CD8-positive, alpha-beta memory T cell (primary cell): ENCODE measurements around the gene SIGMAR1. TPM values are rescaled to one million over a fixed set of nuclear protein-coding genes. Genes with fewer than 3 reads are reported as not detected.

Experiments
- CTCF ChIA-PET: fragments of 350-600 bp; sonication (Branson Sonifier 250); formaldehyde crosslinking; loops from one replicate; lab custom pipeline; 2021; ENCODE audit warnings: antibody characterized with exemption; lab: Charles Lee
- POLR2A ChIA-PET: fragments of 350-600 bp; sonication (Branson Sonifier 250); formaldehyde crosslinking; loops from one replicate; lab custom pipeline; 2021; ENCODE audit warnings: antibody characterized with exemption; lab: Charles Lee
- DNase-seq, 5 donors: peaks; one replicate each; pipeline versions ENCODE4 v3.0.0 to v3.0.0-alpha.2; 2020 to 2022; ENCODE audit warnings: mixed read lengths in 1 of 5
- H3K27ac ChIP-seq: one replicate; pipeline ENCODE4 v1.7.0; 2013; ENCODE audit warnings: low read depth, mild to moderate bottlenecking, low read length, moderate library complexity
- H3K27me3 ChIP-seq: 2 replicates; pipeline ENCODE4 v1.7.0; 2013; ENCODE audit warnings: low read length, mild to moderate bottlenecking; ENCODE audit not compliant: insufficient read depth, poor library complexity, severe bottlenecking
- H3K36me3 ChIP-seq: 2 replicates; pipeline ENCODE4 v1.7.0; 2013; ENCODE audit warnings: mild to moderate bottlenecking, low read length, moderate library complexity; ENCODE audit not compliant: insufficient read depth
- H3K4me1 ChIP-seq: 2 replicates; pipeline ENCODE4 v1.7.0; 2013; ENCODE audit warnings: mild to moderate bottlenecking, low read length, moderate library complexity; ENCODE audit not compliant: insufficient read depth
- H3K4me3 ChIP-seq: 2 replicates; pipeline ENCODE4 v1.7.0; 2013; ENCODE audit warnings: mild to moderate bottlenecking, low read length
- H3K9me3 ChIP-seq: 2 replicates; pipeline ENCODE4 v1.7.0; 2013; ENCODE audit warnings: mild to moderate bottlenecking, low read length
- H3K27ac Mint-ChIP-seq, 8 donors: one replicate each; pipeline ENCODE4 v1.8.0; 2020 to 2021; ENCODE audit warnings: mixed read lengths in 8 of 8, mild to moderate bottlenecking in 6 of 8, inconsistent platforms in 3 of 8, moderate library complexity in 3 of 8
- H3K27me3 Mint-ChIP-seq, 2 donors: one replicate each; pipeline ENCODE4 v1.8.0; 2020 to 2021; ENCODE audit warnings: mixed read lengths in 2 of 2, mild to moderate bottlenecking in 1 of 2, moderate library complexity in 1 of 2
- H3K36me3 Mint-ChIP-seq, 3 donors: one replicate each; pipeline ENCODE4 v1.8.0; 2020 to 2021; ENCODE audit warnings: mixed read lengths in 3 of 3, inconsistent platforms in 1 of 3, mild to moderate bottlenecking in 1 of 3
- H3K4me1 Mint-ChIP-seq, 3 donors: one replicate each; pipeline ENCODE4 v1.8.0; 2020 to 2021; ENCODE audit warnings: mixed read lengths in 3 of 3, inconsistent platforms in 1 of 3, mild to moderate bottlenecking in 1 of 3
- H3K4me3 Mint-ChIP-seq, 7 donors: one replicate each; pipeline ENCODE4 v1.8.0; 2020 to 2021; ENCODE audit warnings: mixed read lengths in 7 of 7, mild to moderate bottlenecking in 6 of 7, moderate library complexity in 4 of 7, inconsistent platforms in 2 of 7
- H3K9me3 Mint-ChIP-seq, 5 donors: one replicate each; pipeline ENCODE4 v1.8.0; 2020 to 2022; ENCODE audit warnings: mixed read lengths in 5 of 5, mild to moderate bottlenecking in 3 of 5, moderate library complexity in 2 of 5, inconsistent platforms in 1 of 5
- polyA plus RNA-seq: library from polyadenylated mRNA; unstranded; fragments of 300-500 nt; fragmentation: Illumina TruSeq; gene quantifications from one replicate; pipeline ENCODE4 v1.2.3, GENCODE V29; 2021
- total RNA-seq, 2 experiments: library from RNA; stranded (reverse); gene quantifications; one replicate each; pipeline ENCODE4 v1.2.3, GENCODE V29; 2021

The SIGMAR1 gene
- total and polyA plus RNA-seq, 3 experiments from 2014 or later, result 95.4 to 141 (median 138) TPM

DNA sequence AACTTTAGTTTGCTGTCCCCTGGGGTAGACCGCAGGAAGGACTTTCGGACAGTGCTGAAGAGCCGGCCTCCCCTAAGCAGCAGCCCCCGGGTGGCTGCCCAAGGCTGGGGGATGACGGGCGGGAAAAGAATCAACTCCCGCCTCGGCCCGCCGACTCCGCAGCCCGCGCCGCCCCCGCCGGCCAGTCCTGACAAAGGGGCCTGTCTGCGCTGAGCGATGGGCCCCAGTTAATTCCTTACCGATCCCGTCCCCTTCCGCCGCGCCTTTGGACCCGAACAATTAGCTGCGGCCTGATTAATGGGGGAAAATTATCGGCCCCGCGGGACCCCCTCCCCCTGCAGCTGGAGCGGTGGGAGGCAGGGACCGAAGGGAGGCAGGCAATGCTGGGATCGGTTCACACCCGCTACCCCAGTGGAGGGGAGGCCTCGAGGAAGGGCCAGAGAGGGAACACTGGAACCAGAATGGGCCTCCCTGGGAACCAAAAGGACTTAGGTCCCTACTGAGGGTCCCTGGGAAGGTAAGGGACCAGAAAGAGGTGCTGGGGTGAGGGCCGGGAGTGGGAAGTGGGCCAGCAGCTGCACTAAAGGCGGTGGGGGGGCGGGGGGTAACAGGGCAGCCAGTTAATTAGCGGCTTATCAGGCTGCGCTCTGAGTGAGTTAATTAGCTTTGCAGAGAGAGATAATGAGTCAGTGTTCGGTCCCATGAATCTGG is 13.0 kb downstream of the SIGMAR1 start:
- DNase-seq, result no peak
- H3K4me3 Mint-ChIP-seq, result no peak overlapping the region
- no peaks in the 10 kb centered on the region for H3K9me3 ChIP-seq
- POLR2A ChIA-PET, result no interaction called here
- peaks cover 59% of the 10 kb centered on the region for H3K27me3 ChIP-seq
- H3K4me1 Mint-ChIP-seq, result peaks cover 29 to 41% (median 32%) of the 10 kb centered on the region in 3 donors
- H3K27me3 Mint-ChIP-seq, result peaks cover 60 to 66% of the 10 kb centered on the region in 2 donors
- H3K27ac Mint-ChIP-seq, result no peak overlapping the region
- H3K4me3 ChIP-seq, result no peak overlapping the region
- peaks cover 0 to 9% (median 0%) of the 10 kb centered on the region in 3 donors for H3K36me3 Mint-ChIP-seq
- H3K4me1 ChIP-seq, result peaks cover 26% of the 10 kb centered on the region
- H3K9me3 Mint-ChIP-seq, result no peaks in the 10 kb centered on the region
- no peak overlapping the region for H3K27ac ChIP-seq
- CTCF ChIA-PET, result interaction anchor here (1.5 to 7.6 kb wide), 2 partner anchors 11 to 12 kb away, joined by 4 to 97 read pairs; partner anchors contain the start of genes RPP25L and SIGMAR1
- H3K36me3 ChIP-seq, result no peaks in the 10 kb centered on the region

DNA sequence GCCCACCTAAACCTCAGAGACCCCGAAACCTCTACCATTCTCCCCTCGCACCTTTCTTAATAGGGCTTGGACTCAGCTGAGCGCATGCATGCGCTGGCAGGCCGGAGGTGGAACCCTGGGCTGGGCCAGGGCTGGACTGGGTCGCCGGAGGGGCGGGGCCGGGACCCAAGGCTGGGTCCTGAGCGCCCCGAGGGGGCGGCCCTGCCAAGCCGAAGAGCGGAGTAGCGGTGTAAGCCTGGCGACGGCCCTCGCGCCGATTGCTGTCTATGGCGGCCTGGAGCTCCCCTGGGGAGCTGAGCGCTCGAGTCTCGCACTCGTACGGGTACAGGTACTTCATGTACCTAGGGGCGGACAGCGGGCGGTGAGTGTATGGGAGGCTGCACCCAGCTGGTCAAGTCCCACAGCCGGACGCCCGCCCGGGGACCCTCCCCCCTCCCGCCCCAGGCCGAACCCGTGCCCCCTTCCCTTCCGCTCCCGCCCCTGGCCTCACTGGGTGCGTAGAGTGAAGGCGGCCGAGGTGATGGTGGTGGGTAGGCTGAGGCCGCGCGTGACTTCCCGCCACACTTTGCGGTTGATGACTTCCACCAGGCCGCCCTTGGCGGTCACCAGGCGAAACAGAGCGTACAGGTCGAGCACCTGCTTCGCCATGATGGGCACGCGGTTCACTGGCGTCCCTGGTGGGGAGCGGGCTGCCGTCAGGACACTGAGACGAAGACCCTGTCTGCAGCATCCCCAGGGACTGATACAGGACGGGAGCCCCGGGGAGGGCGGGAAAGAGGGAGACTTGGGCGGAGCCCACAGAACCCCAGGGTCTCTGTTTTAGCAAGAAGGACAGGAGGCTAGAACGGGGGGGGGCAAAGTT is 14.0 kb downstream of the SIGMAR1 start:
- DNase-seq, result no peak

DNA sequence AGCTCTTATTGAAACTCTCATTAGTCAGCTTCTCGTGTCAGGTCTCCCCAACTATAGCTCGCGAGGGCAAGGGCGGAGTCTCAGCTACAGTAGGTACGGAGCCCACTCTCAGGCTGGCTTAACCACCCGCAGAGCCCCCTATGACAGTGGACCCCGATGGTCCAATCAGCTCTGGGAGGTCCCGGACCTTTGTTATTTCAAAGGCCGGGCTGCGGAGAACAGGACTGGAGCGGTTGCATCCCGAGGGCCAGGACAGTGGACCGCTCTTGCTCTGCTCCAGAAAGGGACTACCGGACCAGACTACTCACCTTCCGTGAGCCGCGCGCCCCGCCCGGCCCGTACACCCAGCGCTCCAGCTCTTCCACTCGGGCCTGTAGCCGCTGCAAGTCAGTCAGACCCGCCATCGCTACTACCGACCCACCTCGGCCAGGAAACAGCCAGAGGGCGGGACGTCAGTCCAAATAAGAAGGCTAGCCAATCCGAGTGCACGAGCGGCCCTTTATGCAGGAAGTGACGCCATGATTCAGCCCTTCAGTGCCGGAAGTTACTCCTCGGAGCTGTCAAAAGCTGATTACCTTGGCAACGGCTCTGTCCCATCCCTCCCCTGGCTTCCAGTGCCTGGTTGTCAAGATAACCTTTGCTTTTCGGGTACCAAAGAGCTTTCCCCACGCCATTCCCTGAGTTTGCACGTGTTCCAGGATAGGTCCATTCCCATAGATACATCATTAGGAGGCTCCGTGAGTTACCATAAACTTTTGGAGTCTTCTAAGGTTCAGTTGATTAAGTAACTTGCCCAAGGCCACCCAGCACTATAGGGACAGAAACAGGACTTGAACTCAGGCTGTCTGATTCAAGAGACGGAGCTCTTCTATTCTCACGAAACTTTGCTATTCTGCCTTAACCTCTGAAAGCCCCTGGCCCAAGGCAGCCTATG is 17.3 kb downstream of the SIGMAR1 start, which contains the start of gene DCTN3:
TSS of gene DCTN3 (minus strand) at position 435 of the 934 bp plus-strand sequence. CDS start at position 404, 31 bp downstream.
- peaks cover 30 to 31% of the 10 kb centered on the region in 2 donors for H3K27me3 Mint-ChIP-seq
- H3K27ac ChIP-seq, result peak within 1 kb of the TSS; percentile 59
- peaks cover 6 to 41% (median 10%) of the 10 kb centered on the region in 3 donors for H3K36me3 Mint-ChIP-seq
- ChIA-PET CTCF (interaction anchor here (1.1 to 7.6 kb wide), 10 partner anchors 8 to 82 kb away, joined by 3 to 97 read pairs (median 6); partner anchors contain the start of genes ARID3C, GALT, RPP25L and SIGMAR1), POLR2A (interaction anchor here (0.6 to 2.0 kb wide), 11 partner anchors 8 to 686 kb away, joined by 3 to 15 read pairs (median 4); partner anchors contain the start of genes GALT, RPP25L and SIGMAR1)
- H3K4me3 ChIP-seq, result peak within 1 kb of the TSS; percentile 64
- peaks cover 27% of the 10 kb centered on the region for H3K27me3 ChIP-seq
- H3K9me3 ChIP-seq, result no peaks in the 10 kb centered on the region
- peaks cover 16% of the 10 kb centered on the region for H3K36me3 ChIP-seq
- peak within 1 kb of the TSS; percentile 72 to 97 (median 95) for H3K27ac Mint-ChIP-seq
- peak within 1 kb of the TSS; percentile 93 to 97 (median 95) for H3K4me3 Mint-ChIP-seq
- peaks cover 28 to 42% (median 29%) of the 10 kb centered on the region in 3 donors for H3K4me1 Mint-ChIP-seq
- H3K9me3 Mint-ChIP-seq, result no peaks in the 10 kb centered on the region
- peaks cover 19% of the 10 kb centered on the region for H3K4me1 ChIP-seq
- peak; percentile 86 to 96 (median 89) for DNase-seq

More for the DNA sequence above, 14.0 kb downstream of the SIGMAR1 start:
- H3K4me1 Mint-ChIP-seq, result peaks cover 34 to 43% (median 36%) of the 10 kb centered on the region in 3 donors
- H3K4me1 ChIP-seq, result peaks cover 29% of the 10 kb centered on the region
- no peaks in the 10 kb centered on the region for H3K9me3 Mint-ChIP-seq
- H3K27ac ChIP-seq, result no peak overlapping the region
- peaks cover 0 to 9% (median 0%) of the 10 kb centered on the region in 3 donors for H3K36me3 Mint-ChIP-seq
- peaks cover 59% of the 10 kb centered on the region for H3K27me3 ChIP-seq
- H3K27me3 Mint-ChIP-seq, result peaks cover 53 to 58% of the 10 kb centered on the region in 2 donors
- H3K27ac Mint-ChIP-seq, result peak overlapping the region in 1 of 8 donors; percentile 49
- ChIA-PET CTCF (interaction anchor here (7.6 kb wide), 1 partner anchor 12 kb away, joined by 97 read pairs; the partner anchor contains the start of gene SIGMAR1), POLR2A (interaction anchor here (0.6 kb wide), 1 partner anchor 42 kb away, joined by 3 read pairs; no protein-coding TSS in a partner anchor)
- no peaks in the 10 kb centered on the region for H3K9me3 ChIP-seq
- no peak overlapping the region for H3K4me3 ChIP-seq
- H3K4me3 Mint-ChIP-seq, result peak overlapping the region in 5 of 7 donors; percentile 50 to 58 (median 54)
- no peaks in the 10 kb centered on the region for H3K36me3 ChIP-seq

DNA sequence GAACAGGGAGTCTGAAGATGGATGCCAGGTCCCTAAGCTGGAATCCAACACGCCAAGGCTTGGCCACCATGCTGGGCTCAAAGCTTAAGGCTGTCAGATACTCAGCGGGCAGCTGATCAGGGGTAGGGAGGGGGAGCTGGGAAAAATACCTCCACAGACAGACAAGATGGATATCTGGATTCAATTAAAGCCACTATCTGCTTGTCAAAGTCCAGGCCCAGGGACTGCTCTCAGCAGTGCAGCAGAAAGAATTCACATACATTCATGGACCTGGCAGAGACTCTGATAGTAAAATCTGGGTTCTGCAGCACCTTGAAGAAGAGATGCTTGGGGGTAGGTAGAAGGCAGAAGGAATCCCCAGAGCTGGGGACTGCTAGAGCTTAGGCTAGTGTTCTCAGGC is 22.5 kb downstream of the SIGMAR1 start:
- Histone ChIP-seq H3K4me3 (no peak overlapping the region), H3K36me3 (peaks cover 16% of the 10 kb centered on the region), H3K4me1 (peaks cover 35% of the 10 kb centered on the region), H3K9me3 (no peaks in the 10 kb centered on the region), H3K27me3 (no peaks in the 10 kb centered on the region), H3K27ac (no peak overlapping the region)
- Mint-ChIP-seq H3K9me3 (no peaks in the 10 kb centered on the region), H3K4me1 (peaks cover 35 to 47% (median 35%) of the 10 kb centered on the region in 3 donors), H3K27me3 (peaks cover 0 to 2% of the 10 kb centered on the region in 2 donors), H3K4me3 (peak overlapping the region in 1 of 7 donors; percentile 15), H3K36me3 (peaks cover 6 to 67% (median 10%) of the 10 kb centered on the region in 3 donors), H3K27ac (peak overlapping the region in 1 of 8 donors; percentile 81)
- ChIA-PET POLR2A (no interaction called here), CTCF (interaction anchor here (0.7 to 2.7 kb wide), 7 partner anchors 9 to 23 kb away, joined by 3 to 20 read pairs (median 5); partner anchors contain the start of gene SIGMAR1)
- no peak for DNase-seq

- Mint-ChIP-seq H3K9me3 (no peaks in the 10 kb centered on the region), H3K36me3 (peaks cover 4 to 55% (median 14%) of the 10 kb centered on the region in 3 donors), H3K27ac (peak overlapping the region; percentile 3 to 95 (median 92)), H3K4me3 (peak overlapping the region; percentile 85 to 94 (median 88)), H3K27me3 (peaks cover 0 to 2% of the 10 kb centered on the region in 2 donors), H3K4me1 (peaks cover 22 to 32% (median 26%) of the 10 kb centered on the region in 3 donors)
- H3K27me3 ChIP-seq, result no peaks in the 10 kb centered on the region
- CTCF ChIA-PET, result interaction anchor here (0.7 to 2.7 kb wide), 19 partner anchors 8 to 612 kb away, joined by 3 to 29 read pairs (median 6); partner anchors contain the start of genes CCL27, DCTN3, GALT and IL11RA
- peak; percentile 61 to 75 (median 63) for DNase-seq
- POLR2A ChIA-PET, result interaction anchor here (0.6 to 1.1 kb wide), 5 partner anchors 7 to 34 kb away, joined by 3 to 13 read pairs (median 4); partner anchors contain the start of genes DCTN3, GALT and SIGMAR1
- H3K9me3 ChIP-seq, result no peaks in the 10 kb centered on the region
- H3K4me3 ChIP-seq, result peak overlapping the region; percentile 90
- peak overlapping the region; percentile 85 for H3K27ac ChIP-seq
- peaks cover 14% of the 10 kb centered on the region for H3K36me3 ChIP-seq
- peaks cover 22% of the 10 kb centered on the region for H3K4me1 ChIP-seq
Observed at GRCh38 chr9:34612788-34613390, 24.7 kb downstream of the SIGMAR1 start.
